ENCODE measurements around the gene SPATA3. TPM values are rescaled to one million over a fixed set of nuclear protein-coding genes. Genes with fewer than 3 reads are reported as not detected.
"Not testable (repeated sequence)": the region's sequence is repeated elsewhere in the genome, so short reads cannot be mapped to it uniquely, and the experiment has no call there.

SPATA3 gene
- total RNA-seq, 1 experiment from 2014 or later: not detected

- Mint-ChIP-seq H3K27me3 (ENCODE audit: insufficient read depth, unreplicated experiment) (no peaks in the 10 kb centered on the region), H3K36me3 (ENCODE audit: insufficient read depth, unreplicated experiment) (peaks cover 8% of the 10 kb centered on the region), H3K27ac (ENCODE audit: unreplicated experiment) (peak overlapping the region; percentile 79), H3K4me3 (ENCODE audit: unreplicated experiment) (peak overlapping the region; percentile 18), H3K9me3 (ENCODE audit: unreplicated experiment) (no peaks in the 10 kb centered on the region), H3K4me1 (ENCODE audit: low read depth, unreplicated experiment) (peaks cover 35% of the 10 kb centered on the region)
- Histone ChIP-seq H3K4me3 (ENCODE audit: low read depth, low read length) (no peak overlapping the region), H3K36me3 (ENCODE audit: control insufficient read depth, insufficient read depth, low read length) (no peaks in the 10 kb centered on the region), H3K27me3 (replicated peaks; ENCODE audit: control insufficient read depth, insufficient read depth, low read length) (no peaks in the 10 kb centered on the region), H3K9me3 (no peaks in the 10 kb centered on the region), H3K4me1 (peaks cover 49% of the 10 kb centered on the region)
- intact Hi-C loops (cut with micrococcal nuclease; ENCODE audit: unreplicated experiment): no loop called here
- no TSS peak for BruUV-seq (replicated peaks)
- no peak for DNase-seq
- TF ChIP-seq CTCF (IDR thresholded peaks at IDR 0.05; ENCODE audit: insufficient read depth in 1 of 2, low read depth in 1 of 2, low read length in 1 of 2, severe bottlenecking in 1 of 2, unreplicated experiment in 1 of 2): no peak
- ChIA-PET POLR2A (no interaction called here), CTCF (interaction anchor here (0.9 kb wide), 1 partner anchor 36 kb away, joined by 5 read pairs; no protein-coding TSS in a partner anchor)
Observed at GRCh38 chr2:231016566-231017230, 20.8 kb downstream of the SPATA3 start.

GRCh38 chr2:231017231-231017598 lies 21.3 kb downstream of the SPATA3 start:
- CTCF ChIA-PET: interaction anchor here (0.9 kb wide), 1 partner anchor 36 kb away, joined by 5 read pairs; no protein-coding TSS in a partner anchor
- POLR2A ChIA-PET: no interaction called here
- H3K27me3 ChIP-seq (replicated peaks; ENCODE audit: control insufficient read depth, insufficient read depth, low read length): no peaks in the 10 kb centered on the region
- Mint-ChIP-seq H3K27me3 (ENCODE audit: insufficient read depth, unreplicated experiment) (no peaks in the 10 kb centered on the region), H3K36me3 (ENCODE audit: insufficient read depth, unreplicated experiment) (peaks cover 8% of the 10 kb centered on the region), H3K4me3 (ENCODE audit: unreplicated experiment) (no peak overlapping the region), H3K27ac (ENCODE audit: unreplicated experiment) (peak overlapping the region; percentile 79), H3K9me3 (ENCODE audit: unreplicated experiment) (no peaks in the 10 kb centered on the region), H3K4me1 (ENCODE audit: low read depth, unreplicated experiment) (peaks cover 30% of the 10 kb centered on the region)
- intact Hi-C loops (cut with micrococcal nuclease; ENCODE audit: unreplicated experiment): no loop called here
- peaks cover 44% of the 10 kb centered on the region for H3K4me1 ChIP-seq
- TF ChIP-seq CTCF (IDR thresholded peaks at IDR 0.05; ENCODE audit: insufficient read depth in 1 of 2, low read depth in 1 of 2, low read length in 1 of 2, severe bottlenecking in 1 of 2, unreplicated experiment in 1 of 2): no peak
- no peak for DNase-seq
- no peaks in the 10 kb centered on the region for H3K9me3 ChIP-seq
- no TSS peak for BruUV-seq (replicated peaks)
- no peaks in the 10 kb centered on the region for H3K36me3 ChIP-seq (ENCODE audit: control insufficient read depth, insufficient read depth, low read length)
- H3K4me3 ChIP-seq (ENCODE audit: low read depth, low read length): no peak overlapping the region

GRCh38 chr2:231018184-231018583 lies 22.3 kb downstream of the SPATA3 start:
- ChIA-PET POLR2A (no interaction called here), CTCF (no interaction called here)
- BruUV-seq (replicated peaks): no TSS peak
- Histone ChIP-seq H3K9me3 (no peaks in the 10 kb centered on the region), H3K4me1 (peaks cover 34% of the 10 kb centered on the region), H3K36me3 (ENCODE audit: control insufficient read depth, insufficient read depth, low read length) (no peaks in the 10 kb centered on the region), H3K4me3 (ENCODE audit: low read depth, low read length) (no peak overlapping the region), H3K27me3 (replicated peaks; ENCODE audit: control insufficient read depth, insufficient read depth, low read length) (no peaks in the 10 kb centered on the region)
- DNase-seq: no peak
- intact Hi-C loops (cut with micrococcal nuclease; ENCODE audit: unreplicated experiment): no loop called here
- H3K27ac Mint-ChIP-seq (ENCODE audit: unreplicated experiment): no peak overlapping the region
- peaks cover 23% of the 10 kb centered on the region for H3K4me1 Mint-ChIP-seq (ENCODE audit: low read depth, unreplicated experiment)
- H3K4me3 Mint-ChIP-seq (ENCODE audit: unreplicated experiment): no peak overlapping the region
- no peaks in the 10 kb centered on the region for H3K27me3 Mint-ChIP-seq (ENCODE audit: insufficient read depth, unreplicated experiment)
- no peak for TF ChIP-seq CTCF (IDR thresholded peaks at IDR 0.05; ENCODE audit: insufficient read depth in 1 of 2, low read depth in 1 of 2, low read length in 1 of 2, severe bottlenecking in 1 of 2, unreplicated experiment in 1 of 2)
- H3K36me3 Mint-ChIP-seq (ENCODE audit: insufficient read depth, unreplicated experiment): peaks cover 8% of the 10 kb centered on the region
- H3K9me3 Mint-ChIP-seq (ENCODE audit: unreplicated experiment): no peaks in the 10 kb centered on the region

- H3K36me3 Mint-ChIP-seq (ENCODE audit: insufficient read depth, unreplicated experiment); CTCF ChIA-PET; H3K4me1 Mint-ChIP-seq (ENCODE audit: low read depth, unreplicated experiment); H3K9me3 ChIP-seq; DNase-seq; H3K27ac Mint-ChIP-seq (ENCODE audit: unreplicated experiment); BruUV-seq (replicated peaks); H3K4me3 Mint-ChIP-seq (ENCODE audit: unreplicated experiment); H3K27me3 ChIP-seq (replicated peaks; ENCODE audit: control insufficient read depth, insufficient read depth, low read length); H3K4me1 ChIP-seq; POLR2A ChIA-PET; H3K4me3 ChIP-seq (ENCODE audit: low read depth, low read length); intact Hi-C loops (cut with micrococcal nuclease; ENCODE audit: unreplicated experiment); H3K36me3 ChIP-seq (ENCODE audit: control insufficient read depth, insufficient read depth, low read length); H3K9me3 Mint-ChIP-seq (ENCODE audit: unreplicated experiment); H3K27me3 Mint-ChIP-seq (ENCODE audit: insufficient read depth, unreplicated experiment): not testable (repeated sequence)
Observed at GRCh38 chr2:231025059-231025458, 29.1 kb downstream of the SPATA3 start.

Measured in Caco-2 (cell line).